Neuronal stem cell (in vitro differentiated cells): ENCODE data around the gene DDX5.

Experiments used
- DNase-seq: peaks from one replicate; pipeline ENCODE4 v3.0.0-alpha.2; 2013; ENCODE audit warnings: low spot score
- H2AFZ ChIP-seq: one replicate; pipeline ENCODE4 v1.6.1; 2013; ENCODE audit warnings: mild to moderate bottlenecking, low read length, inconsistent platforms
- H2AK5ac ChIP-seq: 2 replicates; pipeline ENCODE4 v1.6.1; 2013; ENCODE audit warnings: low read depth, mild to moderate bottlenecking, inconsistent platforms, low read length, moderate library complexity, mixed read lengths
- H2BK120ac ChIP-seq: 2 replicates; pipeline ENCODE4 v1.6.1; 2013; ENCODE audit warnings: low read depth, mild to moderate bottlenecking, inconsistent platforms, low read length, moderate library complexity, mixed read lengths
- H2BK12ac ChIP-seq: one replicate; pipeline ENCODE4 v1.6.1; 2013; ENCODE audit warnings: low read length, inconsistent platforms
- H2BK15ac ChIP-seq: 2 replicates; pipeline ENCODE4 v1.6.1; 2013; ENCODE audit warnings: mild to moderate bottlenecking, low read length, inconsistent platforms, mixed read lengths
- H2BK5ac ChIP-seq: one replicate; pipeline ENCODE4 v1.6.1; 2013; ENCODE audit warnings: inconsistent platforms, mild to moderate bottlenecking, low read length, moderate library complexity
- H3K14ac ChIP-seq: one replicate; pipeline ENCODE4 v1.6.1; 2013; ENCODE audit warnings: low read length, inconsistent platforms
- H3K18ac ChIP-seq: 2 replicates; pipeline ENCODE4 v1.6.1; 2013; ENCODE audit warnings: low read length, inconsistent platforms
- H3K23ac ChIP-seq: 2 replicates; pipeline ENCODE4 v1.6.1; 2013; ENCODE audit warnings: low read depth, mild to moderate bottlenecking, mixed read lengths, low read length, inconsistent platforms; ENCODE audit not compliant: poor library complexity
- H3K27ac ChIP-seq: replicated peaks from 3 replicates; pipeline ENCODE4 v1.5.1; 2013; ENCODE audit warnings: low read length, inconsistent platforms
- H3K27me3 ChIP-seq, 3 experiments: 2 replicates each; pipeline ENCODE4 v1.6.1; 2013; ENCODE audit warnings: low read length in 3 of 3, mild to moderate bottlenecking in 2 of 3, inconsistent platforms in 1 of 3, low read depth in 1 of 3, mixed read lengths in 1 of 3, moderate library complexity in 1 of 3; ENCODE audit not compliant: control insufficient read depth in 3 of 3, insufficient read depth in 3 of 3
- H3K36me3 ChIP-seq, 2 donors: replicated peaks in 1 of 2; 2 replicates each; pipeline ENCODE4 v1.6.1; 2013; ENCODE audit warnings: low read length in 2 of 2; ENCODE audit not compliant: control insufficient read depth in 2 of 2, insufficient read depth in 2 of 2
- H3K4ac ChIP-seq: 2 replicates; pipeline ENCODE4 v1.6.1; 2013; ENCODE audit warnings: inconsistent platforms, mild to moderate bottlenecking, low read length, moderate library complexity
- H3K4me1 ChIP-seq, 2 donors: 1 replicate in 1 of 2; 2 replicates in 1 of 2; pipeline ENCODE4 v1.6.1; 2013; ENCODE audit warnings: low read length in 2 of 2, low read depth in 1 of 2; ENCODE audit not compliant: control insufficient read depth in 2 of 2, insufficient read depth in 1 of 2
- H3K4me2 ChIP-seq: one replicate; pipeline ENCODE4 v1.6.1; 2013; ENCODE audit warnings: mild to moderate bottlenecking, low read length, inconsistent platforms; ENCODE audit not compliant: insufficient read depth, poor library complexity, severe bottlenecking
- H3K4me3 ChIP-seq, 2 donors: 2 replicates each; pipeline ENCODE4 v1.5.1; 2013; ENCODE audit warnings: low read length in 2 of 2, mild to moderate bottlenecking in 2 of 2, inconsistent platforms in 1 of 2, moderate library complexity in 1 of 2
- H3K79me1 ChIP-seq: one replicate; pipeline ENCODE4 v1.6.1; 2013; ENCODE audit warnings: low read depth, mild to moderate bottlenecking, inconsistent platforms, low read length, moderate library complexity
- H3K9ac ChIP-seq: one replicate; pipeline ENCODE4 v1.6.1; 2013; ENCODE audit warnings: mild to moderate bottlenecking, low read depth, low read length, inconsistent platforms; ENCODE audit not compliant: poor library complexity
- H3K9me3 ChIP-seq, 2 donors: replicated peaks in 1 of 2; 2 replicates each; pipeline versions ENCODE3 to v1.6.1; 2013; ENCODE audit warnings: low read length in 2 of 2, mild to moderate bottlenecking in 2 of 2, inconsistent platforms in 1 of 2, low read depth in 1 of 2, mixed read lengths in 1 of 2, moderate library complexity in 1 of 2; ENCODE audit not compliant: control insufficient read depth in 2 of 2, insufficient read depth in 1 of 2
- H4K8ac ChIP-seq: one replicate; pipeline ENCODE4 v1.6.1; 2013; ENCODE audit warnings: low read depth, mild to moderate bottlenecking, inconsistent platforms, low read length, moderate library complexity
- H4K91ac ChIP-seq: one replicate; pipeline ENCODE4 v1.6.1; 2013; ENCODE audit warnings: low read length, low read depth, mild to moderate bottlenecking, inconsistent platforms; ENCODE audit not compliant: poor library complexity
- WGBS, 2 donors: extraction: QIAGEN DNeasy Blood & Tissue Kit; methylation state at CpG; one replicate each; pipeline ENCODE4 v1.1.7; 2013; ENCODE audit warnings: missing lambda C conversion rate in 2 of 2, mixed read lengths in 1 of 2; ENCODE audit not compliant: insufficient read length in 2 of 2, insufficient replicate concordance in 1 of 2; ENCODE audit errors: extremely low coverage in 2 of 2; 5-methylcytosine and 5-hydroxymethylcytosine counted together

Gene DDX5

DNA sequence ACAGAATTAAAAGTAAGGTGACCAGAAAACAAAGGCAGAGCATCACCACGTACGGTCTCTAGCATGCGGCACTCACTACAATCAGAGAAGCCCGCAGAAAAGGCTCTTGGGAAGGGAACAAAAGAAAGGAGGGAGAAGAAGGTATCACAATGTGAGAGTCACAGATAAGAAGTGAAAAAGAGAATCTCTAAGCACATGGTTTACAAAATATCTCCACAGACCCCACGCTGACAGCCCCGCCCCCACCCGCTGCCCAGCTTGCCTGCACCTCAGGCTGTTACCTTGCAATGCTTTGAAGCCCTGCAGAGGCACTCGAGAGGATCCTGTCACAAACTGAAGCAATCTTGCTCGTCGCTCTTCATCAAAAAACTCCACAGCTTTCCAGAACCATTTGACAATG is 41.2 kb upstream of the DDX5 start:
- no peaks in the 10 kb centered on the region for H3K27me3 ChIP-seq
- no peak overlapping the region for H3K23ac ChIP-seq
- H3K36me3 ChIP-seq: peaks cover 2 to 81% of the 10 kb centered on the region in 2 donors
- H3K14ac ChIP-seq: no peak overlapping the region
- H4K91ac ChIP-seq: no peak overlapping the region
- no peak overlapping the region for H2AK5ac ChIP-seq
- no peak overlapping the region for H2AFZ ChIP-seq
- peaks cover 0 to 7% of the 10 kb centered on the region in 2 donors for H3K4me1 ChIP-seq
- H3K4me3 ChIP-seq: no peak overlapping the region
- no peak overlapping the region for H2BK5ac ChIP-seq
- H2BK12ac ChIP-seq: no peak overlapping the region
- no peak overlapping the region for H3K18ac ChIP-seq
- no peaks in the 10 kb centered on the region for H3K79me1 ChIP-seq
- H3K9me3 ChIP-seq: no peaks in the 10 kb centered on the region
- WGBS, 2 donors: no CpG with 5 or more reads among the region's 10 CpGs
- H3K9ac ChIP-seq: no peak overlapping the region
- no peak overlapping the region for H4K8ac ChIP-seq
- H2BK120ac ChIP-seq: no peak overlapping the region
- H3K4ac ChIP-seq: no peak overlapping the region
- H2BK15ac ChIP-seq: no peak overlapping the region
- no peak for DNase-seq
- no peak overlapping the region for H3K4me2 ChIP-seq
- H3K27ac ChIP-seq: no peak overlapping the region

DNA sequence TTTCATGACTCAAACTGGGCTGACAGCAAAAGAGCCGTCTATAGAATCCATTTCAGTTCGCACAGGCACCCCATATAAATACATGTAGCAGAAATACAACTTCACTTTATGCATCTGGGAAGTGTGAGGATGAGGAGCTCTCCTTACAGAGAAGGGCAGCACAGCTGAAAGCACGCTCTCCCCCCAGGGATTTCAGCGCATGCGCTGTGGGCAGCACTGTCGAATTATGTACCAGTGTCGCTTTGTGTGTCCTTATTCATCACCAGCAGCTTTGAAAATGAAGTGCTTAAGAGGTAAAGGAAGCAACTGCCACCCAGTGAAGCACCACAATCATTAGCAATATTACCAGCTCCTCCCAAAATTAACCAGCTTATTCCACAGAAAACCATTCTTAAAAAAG is 40.6 kb upstream of the DDX5 start:
- Histone ChIP-seq H2BK12ac (no peak overlapping the region), H3K4me3 (no peak overlapping the region), H3K27me3 (no peaks in the 10 kb centered on the region), H2AFZ (no peak overlapping the region), H3K36me3 (peaks cover 2 to 86% of the 10 kb centered on the region in 2 donors), H3K23ac (no peak overlapping the region), H2BK15ac (no peak overlapping the region), H3K18ac (no peak overlapping the region), H3K14ac (no peak overlapping the region), H2BK5ac (no peak overlapping the region), H3K4me2 (no peak overlapping the region), H3K9me3 (no peaks in the 10 kb centered on the region), H4K8ac (no peak overlapping the region), H3K27ac (no peak overlapping the region), H4K91ac (no peak overlapping the region), H3K4ac (no peak overlapping the region), H3K79me1 (no peaks in the 10 kb centered on the region), H3K4me1 (peaks cover 0 to 7% of the 10 kb centered on the region in 2 donors), H2AK5ac (no peak overlapping the region), H3K9ac (no peak overlapping the region), H2BK120ac (no peak overlapping the region)
- no CpG with 5 or more reads among the region's 7 CpGs for WGBS, 2 donors
- no peak for DNase-seq

DNA sequence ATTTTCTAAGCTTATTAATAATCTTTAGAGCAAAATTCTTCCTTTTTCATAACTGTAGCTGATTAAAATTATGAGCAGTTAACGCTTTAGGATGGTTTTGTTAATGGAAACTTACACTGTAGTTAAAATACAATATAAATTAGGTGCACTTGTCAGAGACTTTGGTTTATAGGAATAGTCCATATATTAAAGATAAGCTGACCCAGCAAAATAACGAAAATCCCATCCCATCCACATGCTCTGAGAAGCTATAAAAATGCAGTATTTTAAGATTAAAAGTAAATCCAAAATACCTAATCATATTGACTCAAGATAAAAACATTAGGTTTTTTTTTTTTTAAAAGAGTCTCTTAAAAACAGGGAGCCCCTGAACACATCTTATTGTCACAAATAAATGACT is 38.7 kb upstream of the DDX5 start:
- no peak overlapping the region for H3K23ac ChIP-seq
- H3K36me3 ChIP-seq: peaks cover 6 to 82% of the 10 kb centered on the region in 2 donors
- H2AFZ ChIP-seq: no peak overlapping the region
- H3K14ac ChIP-seq: no peak overlapping the region
- DNase-seq: no peak
- H3K9me3 ChIP-seq: no peaks in the 10 kb centered on the region
- H4K8ac ChIP-seq: no peak overlapping the region
- H3K4me2 ChIP-seq: no peak overlapping the region
- no peaks in the 10 kb centered on the region for H3K79me1 ChIP-seq
- no peak overlapping the region for H2BK15ac ChIP-seq
- WGBS, 2 donors: no CpG with 5 or more reads among the region's 2 CpGs
- no peak overlapping the region for H2AK5ac ChIP-seq
- H3K4me1 ChIP-seq: peaks cover 0 to 7% of the 10 kb centered on the region in 2 donors
- H2BK5ac ChIP-seq: no peak overlapping the region
- H3K9ac ChIP-seq: no peak overlapping the region
- H3K18ac ChIP-seq: no peak overlapping the region
- H3K27me3 ChIP-seq: no peaks in the 10 kb centered on the region
- no peak overlapping the region for H3K4ac ChIP-seq
- no peak overlapping the region for H2BK12ac ChIP-seq
- no peak overlapping the region for H3K27ac ChIP-seq
- H3K4me3 ChIP-seq: no peak overlapping the region
- H4K91ac ChIP-seq: no peak overlapping the region
- no peak overlapping the region for H2BK120ac ChIP-seq

DNA sequence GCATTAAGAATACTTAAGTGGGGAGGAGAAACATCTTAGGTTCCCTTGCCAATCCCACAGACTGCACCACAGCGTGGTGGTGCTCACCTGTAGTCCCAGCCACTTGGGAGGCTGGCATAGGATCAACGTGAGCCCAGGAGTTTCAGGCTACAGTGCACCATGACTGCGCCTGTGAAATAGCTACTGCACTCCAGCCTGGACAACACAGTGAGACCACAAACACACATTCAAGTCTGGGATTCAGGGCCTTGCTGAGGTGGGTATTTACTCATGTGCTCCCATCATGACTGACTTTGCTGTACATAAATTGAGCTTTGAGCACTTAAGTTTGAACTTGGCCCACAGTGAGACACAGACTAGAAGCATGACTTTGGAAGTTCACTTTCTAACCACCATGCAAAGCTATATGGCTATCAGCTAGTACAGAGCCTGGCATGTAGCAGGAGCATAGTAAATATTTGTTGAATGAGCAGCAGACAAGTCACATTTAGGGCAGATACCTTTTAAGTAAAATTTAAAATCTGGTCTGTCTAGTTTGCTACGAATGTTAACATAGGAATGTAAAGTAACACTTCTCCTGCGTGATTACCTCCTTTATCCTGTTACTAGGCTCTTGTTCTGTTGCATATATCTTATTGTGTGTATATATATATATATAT is 34.2 kb upstream of the DDX5 start:
- Histone ChIP-seq H2AK5ac (no peak overlapping the region), H3K36me3 (peaks cover 12 to 85% of the 10 kb centered on the region in 2 donors), H2BK15ac (no peak overlapping the region), H3K4me1 (peaks cover 0 to 1% of the 10 kb centered on the region in 2 donors), H3K9ac (no peak overlapping the region), H2BK12ac (no peak overlapping the region), H3K79me1 (no peaks in the 10 kb centered on the region), H3K14ac (no peak overlapping the region), H3K9me3 (no peaks in the 10 kb centered on the region), H3K27ac (no peak overlapping the region), H2BK5ac (no peak overlapping the region), H2AFZ (no peak overlapping the region), H4K8ac (no peak overlapping the region), H4K91ac (no peak overlapping the region), H3K4me2 (no peak overlapping the region), H3K4ac (no peak overlapping the region), H2BK120ac (no peak overlapping the region), H3K23ac (no peak overlapping the region), H3K18ac (no peak overlapping the region), H3K4me3 (peak overlapping the region in 1 of 2 donors; percentile 38), H3K27me3 (no peaks in the 10 kb centered on the region)
- no peak for DNase-seq
- no CpG with 5 or more reads among the region's 5 CpGs for WGBS, 2 donors
